Non-pigmented ciliary epithelial cell (primary cell): ENCODE data around the gene C9orf85.

Experiments used
- DNase-seq: peaks from one replicate; pipeline ENCODE4 v3.0.0-alpha.2; 2010; ENCODE audit warnings: low read depth

Gene C9orf85

DNA sequence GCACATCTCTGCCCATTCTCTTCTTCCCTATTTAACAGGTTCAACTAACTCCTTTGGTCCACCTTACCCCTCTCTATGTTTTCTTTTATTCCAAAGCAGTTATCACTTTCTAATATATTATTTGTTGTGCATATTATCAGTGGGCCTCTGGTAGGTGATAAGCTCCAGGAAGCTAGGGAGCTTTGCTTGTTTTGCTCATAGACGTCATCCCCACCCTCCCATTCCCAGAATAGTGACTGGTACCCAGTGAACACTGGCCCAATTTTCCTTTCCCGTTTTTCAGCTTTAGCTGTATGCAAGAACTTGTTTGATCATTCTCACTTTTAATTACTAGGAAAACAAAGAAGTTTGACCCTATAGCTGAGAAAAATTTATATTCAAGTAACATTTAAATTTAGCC is 7.4 kb upstream of the C9orf85 start:
- no peak for DNase-seq

DNA sequence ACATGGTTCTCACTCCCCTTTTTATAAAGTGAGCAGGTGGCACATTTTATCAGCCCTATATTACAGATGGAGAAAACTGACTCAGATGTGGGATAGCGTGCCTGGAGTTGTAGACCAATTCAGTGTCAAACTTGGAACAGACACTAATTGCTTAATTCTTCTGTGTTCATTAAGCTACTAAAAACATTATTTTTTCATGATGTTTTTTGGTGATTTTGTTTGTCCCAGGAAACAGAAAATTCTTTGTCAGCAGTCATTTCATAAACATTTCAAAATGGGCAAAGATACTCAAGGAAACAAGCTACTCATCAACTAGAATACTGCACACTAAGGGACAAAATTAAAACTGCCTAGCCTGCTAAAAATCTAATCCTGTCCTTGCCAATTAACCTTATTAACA is 2.6 kb upstream of the C9orf85 start:
- DNase-seq: no peak

DNA sequence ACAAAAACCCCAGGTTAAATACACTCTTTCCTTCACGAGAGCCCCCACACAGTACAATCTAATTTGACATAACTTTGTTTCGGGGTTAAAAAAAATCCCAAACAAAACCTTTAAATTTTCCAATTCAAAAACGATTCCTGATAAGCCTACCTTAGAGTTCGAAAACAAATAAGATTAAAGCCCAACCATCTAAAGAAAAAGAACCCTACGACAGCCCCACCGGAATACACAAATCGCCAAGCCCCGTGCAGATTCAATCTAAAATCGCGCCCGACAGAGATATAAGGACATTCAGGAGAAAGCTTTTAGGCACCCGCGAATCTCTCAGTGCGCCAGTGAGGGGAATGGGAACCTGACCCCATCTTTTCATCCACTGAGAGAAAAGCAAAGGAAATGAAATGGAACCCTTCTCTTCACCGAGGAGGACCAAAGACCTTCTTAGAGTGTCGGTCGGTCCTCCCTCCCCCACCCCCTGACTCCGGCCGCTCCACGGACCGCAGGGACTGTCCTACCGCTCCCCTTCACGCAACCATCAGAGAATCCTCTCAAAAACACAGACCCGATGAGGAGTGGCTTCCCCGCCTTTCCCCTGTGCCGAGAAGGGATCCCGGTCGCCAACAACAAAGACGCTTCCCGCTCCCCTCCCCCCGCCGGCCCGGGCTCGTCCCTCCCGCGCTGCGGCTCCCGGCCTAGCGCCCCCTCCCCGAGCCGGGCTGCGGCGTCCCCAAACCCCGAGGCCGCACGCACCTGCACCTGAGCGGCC is 1.4 kb upstream of the C9orf85 start:
- DNase-seq: no peak

- DNase-seq: no peak
These were observed 784 bp upstream of the C9orf85 start for GRCh38 chr9:71910650-71911060.

DNA sequence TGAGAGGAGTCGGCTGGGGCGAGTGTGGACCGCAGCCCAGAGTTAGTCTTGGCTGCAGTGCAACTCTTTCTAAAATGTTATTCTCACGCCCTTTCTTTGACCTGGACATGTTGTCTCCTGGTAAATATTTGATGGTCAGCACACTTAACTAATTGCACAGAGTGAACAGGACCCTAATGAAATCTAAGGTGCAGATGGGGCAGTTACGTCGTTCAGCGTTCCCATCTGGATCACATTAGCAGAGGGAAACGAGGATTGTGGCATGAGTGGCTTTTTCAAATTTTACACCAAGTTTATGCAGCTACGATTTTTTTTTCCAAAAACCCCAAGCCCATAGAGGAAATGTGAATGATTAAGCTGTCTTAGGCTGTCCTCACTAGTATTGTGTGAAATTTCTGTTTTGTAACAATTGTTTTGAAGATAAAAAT is 483 bp downstream of the C9orf85 start:
- DNase-seq: no peak

DNA sequence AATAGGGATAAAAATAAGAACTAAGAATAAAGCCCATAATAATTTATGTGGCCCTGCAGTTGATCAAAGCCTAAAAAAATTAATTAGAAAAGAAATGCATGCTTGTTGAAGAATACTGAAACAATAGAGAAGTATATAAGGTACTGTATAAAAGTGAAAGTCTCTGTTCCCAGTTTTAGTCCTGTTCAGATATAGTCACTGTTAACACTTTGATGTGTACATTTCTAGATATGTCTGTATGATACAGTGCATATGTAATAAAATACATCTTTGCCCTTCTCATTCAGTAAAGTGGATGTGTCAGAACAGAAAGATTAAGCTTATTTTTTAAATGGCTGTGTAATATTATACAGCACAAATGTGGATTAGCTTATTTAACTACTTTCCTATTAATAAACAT is 4.1 kb downstream of the C9orf85 start:
- DNase-seq: no peak

- DNase-seq: no peak
These were observed 5.5 kb downstream of the C9orf85 start for GRCh38 chr9:71916834-71917534.

GRCh38 chr9:71918419-71918818 is 7.0 kb downstream of the C9orf85 start:
- DNase-seq: no peak

DNA sequence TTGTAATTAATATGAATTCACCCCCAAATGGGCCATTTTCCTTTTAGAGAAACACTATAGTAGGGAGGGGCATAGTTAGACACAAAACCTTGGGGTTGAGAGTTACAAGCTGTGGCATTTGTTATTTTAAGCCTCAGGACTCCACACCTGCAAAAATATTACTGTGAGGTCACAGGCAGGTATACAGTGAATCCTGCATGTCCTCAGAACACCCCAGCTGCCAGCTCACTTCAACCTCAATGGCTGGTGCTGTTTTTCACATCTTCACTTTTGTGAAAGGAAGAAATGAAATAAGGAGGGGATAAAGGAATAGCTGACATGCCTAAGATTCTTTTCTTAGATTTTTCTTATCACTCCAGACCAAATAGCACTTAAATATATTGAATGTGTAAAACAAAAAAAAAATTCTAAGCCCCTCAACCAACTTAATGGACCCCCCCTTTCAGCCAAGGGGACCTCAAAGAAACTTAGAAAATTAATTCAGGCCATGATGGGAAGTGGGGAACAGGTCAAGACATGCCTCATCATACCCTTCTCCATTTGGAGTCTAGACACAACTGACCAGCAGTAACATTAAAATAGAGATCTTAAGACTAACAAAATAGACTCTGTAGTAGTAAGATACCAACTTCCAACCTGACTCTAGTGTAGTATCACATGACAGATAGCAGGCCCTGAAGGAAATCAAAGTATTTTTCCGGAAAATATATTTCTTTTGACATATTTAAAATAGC is 9.2 kb downstream of the C9orf85 start:
- no peak for DNase-seq

DNA sequence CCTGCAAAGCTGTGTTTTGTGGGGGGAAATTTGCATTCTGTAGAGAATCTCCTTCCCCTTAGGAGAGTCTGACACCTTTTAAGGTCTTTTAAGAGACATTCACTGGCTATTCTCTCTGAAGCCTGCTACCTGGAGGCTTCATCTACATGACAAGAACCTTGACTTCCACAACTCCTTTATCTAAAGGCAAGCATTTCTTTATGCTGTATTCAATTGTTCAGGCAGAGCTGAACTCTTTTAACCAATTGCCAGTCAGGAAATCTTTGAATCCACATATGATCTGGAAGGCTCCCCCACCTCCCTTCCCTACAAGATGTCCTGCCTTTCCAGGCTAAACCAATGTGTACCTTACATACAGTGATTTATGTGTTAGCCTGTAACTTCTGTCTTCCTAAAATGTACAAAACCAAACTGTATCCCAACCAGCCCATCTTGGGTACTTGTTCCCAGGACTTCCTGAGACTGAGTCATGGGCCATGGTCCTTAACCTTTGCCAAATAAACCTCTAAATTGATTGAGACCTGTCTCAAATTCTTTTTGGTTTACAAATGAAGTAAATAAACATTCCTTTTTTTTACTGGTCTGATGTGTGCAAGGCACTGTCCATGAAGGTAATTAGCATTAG is 9.9 kb downstream of the C9orf85 start:
- no peak for DNase-seq

- no peak for DNase-seq
These were observed 13.1 kb downstream of the C9orf85 start for GRCh38 chr9:71924576-71924975.

- no peak for DNase-seq
These were observed 14.4 kb downstream of the C9orf85 start for GRCh38 chr9:71925834-71926233.

DNA sequence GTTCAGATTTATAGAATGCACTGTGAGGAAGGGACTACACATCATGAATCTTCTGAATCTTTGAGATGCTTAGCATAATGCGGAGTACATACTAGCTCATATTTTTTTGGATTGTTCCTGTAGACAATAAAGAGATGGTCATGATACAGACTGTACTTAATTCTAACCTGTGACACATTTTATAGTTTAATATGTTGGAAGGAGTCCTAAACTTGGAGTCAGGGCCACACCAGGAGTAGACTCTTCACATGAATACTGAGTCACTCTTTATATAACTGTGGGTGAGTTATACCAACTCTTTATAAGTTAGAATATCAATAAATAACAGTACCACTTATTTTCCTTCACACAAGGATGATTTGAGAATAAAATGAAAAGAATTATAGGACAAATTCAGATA is 16.9 kb downstream of the C9orf85 start:
- no peak for DNase-seq

- no peak for DNase-seq
These were observed 17.4 kb downstream of the C9orf85 start for GRCh38 chr9:71928806-71929205.

- DNase-seq: peak; percentile 37
These were observed 17.8 kb downstream of the C9orf85 start for GRCh38 chr9:71929223-71929622.

DNA sequence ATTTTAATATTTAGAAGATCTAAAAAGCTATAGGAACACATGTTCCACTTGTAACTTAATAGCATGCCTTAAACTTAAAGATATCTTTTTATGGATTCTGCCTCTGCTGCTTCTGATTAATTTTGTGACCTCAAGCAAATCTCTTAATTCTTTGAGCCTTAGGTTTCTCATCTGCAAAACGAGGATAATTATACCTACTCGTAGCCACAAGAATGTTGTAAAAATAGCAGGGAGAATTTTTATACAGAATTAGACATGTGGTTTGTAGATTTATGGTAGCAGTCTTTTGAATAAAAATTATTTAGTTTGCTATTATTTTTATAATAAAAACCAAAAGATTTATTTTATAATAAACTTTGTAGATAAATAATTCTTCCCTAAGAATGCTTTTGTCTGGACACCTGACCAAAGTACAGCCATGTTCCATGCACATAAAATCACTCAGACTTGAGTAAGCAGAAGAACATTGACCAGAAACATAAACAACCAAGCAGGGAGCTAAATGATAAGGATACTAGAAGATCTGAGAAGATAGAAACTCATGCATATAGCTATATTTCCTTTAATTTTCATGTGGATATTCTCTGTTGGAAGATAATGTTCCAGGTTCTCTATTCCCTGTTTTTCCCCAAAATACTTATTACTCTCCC is 18.5 kb downstream of the C9orf85 start:
- no peak for DNase-seq

GRCh38 chr9:71931166-71931565 is 19.7 kb downstream of the C9orf85 start:
- DNase-seq: no peak

DNA sequence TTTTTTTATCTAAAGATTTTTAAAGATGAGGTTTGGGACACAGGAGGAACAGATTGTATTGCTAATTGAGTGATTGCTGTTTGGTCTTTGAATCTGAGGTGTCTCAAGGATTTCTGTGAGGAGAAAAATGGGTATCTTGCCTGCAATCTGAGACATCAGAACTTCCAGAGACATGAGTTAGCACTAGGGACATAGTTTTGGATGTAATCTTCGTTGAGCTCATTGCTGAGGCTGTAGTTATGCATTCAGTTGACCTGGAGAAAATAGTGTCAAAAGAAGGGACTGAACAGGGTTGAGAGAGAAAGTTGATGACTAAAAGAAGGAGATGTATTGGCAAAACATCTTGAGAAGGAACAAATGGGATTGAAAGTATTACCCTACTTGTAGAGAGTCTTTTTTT is 24.6 kb downstream of the C9orf85 start:
- no peak for DNase-seq

DNA sequence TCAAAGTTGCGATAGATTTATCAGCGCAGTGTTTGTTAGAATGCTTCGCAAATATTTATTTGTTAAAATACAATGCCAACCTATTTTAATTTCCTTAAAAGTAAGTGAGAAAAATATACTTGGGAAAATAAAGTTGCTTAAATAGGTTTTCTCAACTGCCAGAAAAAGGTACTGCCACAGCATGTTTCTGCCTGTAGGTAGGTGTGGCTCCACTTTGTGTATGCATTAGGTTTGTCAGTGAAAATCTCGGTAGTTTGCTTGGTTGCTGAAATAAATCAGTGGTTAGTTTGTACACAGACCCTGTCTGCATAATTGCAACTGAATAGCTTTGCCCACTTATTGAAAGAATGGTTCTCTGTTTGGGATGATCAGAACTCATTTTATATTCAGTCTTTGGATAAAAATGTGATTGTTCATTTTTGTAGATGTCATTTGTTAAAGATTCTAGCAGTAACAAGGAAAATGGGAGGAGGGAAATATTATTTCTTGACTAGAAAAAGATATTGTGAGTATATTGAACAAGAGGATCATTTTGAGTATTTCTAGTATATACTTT is 25.7 kb downstream of the C9orf85 start:
- no peak for DNase-seq

DNA sequence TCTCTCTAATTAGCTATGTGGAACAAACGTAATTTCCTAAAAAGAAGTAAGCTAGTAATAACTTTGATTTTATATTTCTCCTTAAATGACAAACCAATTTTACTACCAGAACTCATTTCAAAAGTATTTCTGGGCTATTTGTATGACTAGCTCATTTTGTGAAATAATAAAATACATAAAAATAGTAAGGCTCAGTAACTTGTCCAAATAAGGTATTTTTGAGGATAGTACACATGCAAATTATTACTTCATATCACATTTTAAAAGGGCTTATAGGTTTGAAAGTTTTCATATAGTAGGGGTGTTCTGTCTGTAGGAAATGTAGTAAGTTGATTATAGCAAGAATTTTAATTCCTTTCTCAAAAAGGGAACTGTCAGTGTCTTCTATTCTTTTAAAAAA is 26.5 kb downstream of the C9orf85 start:
- no peak for DNase-seq

DNA sequence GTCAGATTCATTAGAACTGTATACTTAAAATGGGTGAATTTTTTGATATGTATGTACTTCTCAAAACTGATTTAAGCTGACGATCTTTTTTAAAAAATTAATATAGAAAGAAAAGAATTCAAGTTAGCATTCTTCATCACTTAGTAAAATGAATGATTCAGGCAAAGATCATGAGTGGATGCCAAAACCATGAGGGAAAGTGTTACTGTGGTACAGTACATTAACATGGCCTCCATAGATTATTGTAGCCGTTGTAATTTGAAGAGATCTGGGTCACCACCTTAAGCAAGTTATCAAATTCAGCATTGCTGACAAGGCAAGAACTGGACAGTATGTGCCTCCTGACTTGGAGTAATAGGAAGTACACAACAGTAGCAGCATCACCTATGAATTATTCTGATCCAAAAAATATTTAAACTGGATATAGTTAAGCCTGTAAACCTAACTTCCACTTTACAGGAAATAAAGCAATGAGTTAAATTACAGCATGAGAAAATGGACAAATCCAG is 29.7 kb downstream of the C9orf85 start:
- DNase-seq: peak; percentile 32
